CD14-positive monocyte (primary cell): ENCODE results near the gene ELAPOR1. TPM values are rescaled to one million over a fixed set of nuclear protein-coding genes. Genes with fewer than 3 reads are reported as not detected.
A peak's percentile ranks its signal among the peaks of the same experiment; 100 is the strongest.

Experiments used
- DNase-seq, 3 donors: peaks; one replicate each; pipeline ENCODE4 v3.0.0-alpha.2; 2011 to 2022
- H2AFZ ChIP-seq: 2 replicates; pipeline ENCODE4 v1.6.0; 2012; ENCODE audit warnings: mild to moderate bottlenecking, low read depth, low read length, inconsistent platforms; ENCODE audit not compliant: insufficient read depth, poor library complexity, severe bottlenecking
- H3K27ac ChIP-seq, 2 donors: 1 replicate in 1 of 2; 2 replicates in 1 of 2; pipeline ENCODE4 v1.5.1; 2012 to 2013; ENCODE audit warnings: low read length in 2 of 2, control low read depth in 1 of 2, inconsistent platforms in 1 of 2, low read depth in 1 of 2, mild to moderate bottlenecking in 1 of 2
- H3K27me3 ChIP-seq, 2 donors: one replicate each; pipeline versions ENCODE4 v1.6.0 to v1.6.1; 2011 to 2013; ENCODE audit warnings: low read length in 2 of 2; ENCODE audit not compliant: control insufficient read depth in 2 of 2, insufficient read depth in 2 of 2
- H3K36me3 ChIP-seq, 2 donors: replicated peaks in 1 of 2; 1 replicate in 1 of 2; 2 replicates in 1 of 2; pipeline versions ENCODE4 v1.5.1 to v1.6.1; 2012 to 2013; ENCODE audit warnings: low read length in 2 of 2, control low read depth in 1 of 2, inconsistent platforms in 1 of 2, mild to moderate bottlenecking in 1 of 2; ENCODE audit not compliant: insufficient read depth in 2 of 2, control insufficient read depth in 1 of 2
- H3K4me1 ChIP-seq, 2 donors: 1 replicate in 1 of 2; 2 replicates in 1 of 2; pipeline versions ENCODE4 v1.5.1 to v1.6.1; 2012 to 2013; ENCODE audit warnings: low read length in 2 of 2, control low read depth in 1 of 2, inconsistent platforms in 1 of 2, mild to moderate bottlenecking in 1 of 2, moderate library complexity in 1 of 2; ENCODE audit not compliant: insufficient read depth in 2 of 2, control insufficient read depth in 1 of 2
- H3K4me2 ChIP-seq: replicated peaks from 2 replicates; pipeline ENCODE3; 2012; ENCODE audit warnings: low read length, moderate library complexity, mild to moderate bottlenecking; ENCODE audit not compliant: poor library complexity, severe bottlenecking; ENCODE audit errors: extremely low read depth
- H3K4me3 ChIP-seq, 3 experiments: fragments of 200-600 bp in 1 of 3; sonication (generic) in 1 of 3; replicated peaks in 1 of 3; 1 replicate in 2 of 3; 2 replicates in 1 of 3; pipeline ENCODE4 v1.5.1; 2011 to 2013; ENCODE audit warnings: low read length in 3 of 3, mild to moderate bottlenecking in 3 of 3, control low read depth in 2 of 3, low read depth in 2 of 3, inconsistent platforms in 1 of 3, moderate library complexity in 1 of 3
- H3K79me2 ChIP-seq: 2 replicates; pipeline ENCODE4 v1.6.0; 2012; ENCODE audit warnings: mild to moderate bottlenecking, control low read depth, inconsistent platforms, low read length, moderate library complexity; ENCODE audit not compliant: insufficient read depth
- H3K9ac ChIP-seq: 2 replicates; pipeline ENCODE4 v1.6.0; 2017; ENCODE audit warnings: low read length, mild to moderate bottlenecking; ENCODE audit not compliant: insufficient read depth, poor library complexity, severe bottlenecking
- H3K9me3 ChIP-seq, 2 donors: replicated peaks in 1 of 2; 1 replicate in 1 of 2; 2 replicates in 1 of 2; pipeline versions ENCODE4 v1.5.1 to v1.6.1; 2012 to 2013; ENCODE audit warnings: low read length in 2 of 2, control low read depth in 1 of 2; ENCODE audit not compliant: control insufficient read depth in 1 of 2, insufficient read depth in 1 of 2
- H4K20me1 ChIP-seq: 2 replicates; pipeline ENCODE4 v1.6.0; 2012; ENCODE audit warnings: mild to moderate bottlenecking, low read length, control low read depth, moderate library complexity; ENCODE audit not compliant: insufficient read depth
- H3K27ac Mint-ChIP-seq, 7 donors: one replicate each; pipeline ENCODE4 v1.8.0; 2020; ENCODE audit warnings: mild to moderate bottlenecking in 7 of 7, mixed read lengths in 7 of 7, moderate library complexity in 6 of 7, inconsistent platforms in 2 of 7
- H3K27me3 Mint-ChIP-seq, 3 donors: one replicate each; pipeline ENCODE4 v1.8.0; 2021 to 2022; ENCODE audit warnings: low read depth in 3 of 3, mild to moderate bottlenecking in 3 of 3, mixed read lengths in 3 of 3, moderate library complexity in 3 of 3, inconsistent platforms in 1 of 3
- H3K36me3 Mint-ChIP-seq, 2 donors: one replicate each; pipeline ENCODE4 v1.8.0; 2020; ENCODE audit warnings: mixed read lengths in 2 of 2, inconsistent platforms in 1 of 2, mild to moderate bottlenecking in 1 of 2
- H3K4me1 Mint-ChIP-seq: one replicate; pipeline ENCODE4 v1.8.0; 2020; ENCODE audit warnings: mild to moderate bottlenecking, mixed read lengths
- H3K4me3 Mint-ChIP-seq, 2 donors: one replicate each; pipeline ENCODE4 v1.8.0; 2020; ENCODE audit warnings: mild to moderate bottlenecking in 2 of 2, mixed read lengths in 2 of 2, moderate library complexity in 1 of 2
- H3K9me3 Mint-ChIP-seq, 7 donors: one replicate each; pipeline ENCODE4 v1.8.0; 2020 to 2022; ENCODE audit warnings: mixed read lengths in 7 of 7, mild to moderate bottlenecking in 6 of 7, moderate library complexity in 6 of 7, inconsistent platforms in 2 of 7
- CTCF ChIP-seq: fragments of 200-600 bp; IDR thresholded peaks from one replicate; pipeline ENCODE4 v1.8.0; 2022; ENCODE audit warnings: antibody characterized with exemption, mild to moderate bottlenecking
- whole genome bisulfite sequencing: methylation state at CpG from one replicate; pipeline ENCODE4 v1.1.5; 2013; ENCODE audit warnings: missing lambda C conversion rate; ENCODE audit not compliant: insufficient coverage; 5-methylcytosine and 5-hydroxymethylcytosine counted together
- intact Hi-C, 2 donors: fragments of 100-400 bp; cut with micrococcal nuclease; formaldehyde crosslinking; loops; one replicate each; pipeline versions ENCODE4 v1.15.0 to v1.15.1; 2023
- polyA plus RNA-seq, 3 donors: library from polyadenylated mRNA; depleted of rRNA in 1 of 3; unstranded in 2 of 3; stranded (reverse) in 1 of 3; fragments of 300-500 nt in 2 of 3; fragments of >200 nt in 1 of 3; fragmentation: Illumina TruSeq in 2 of 3; gene quantifications; 1 replicate in 2 of 3; 2 replicates in 1 of 3; pipeline ENCODE4 v1.2.3, GENCODE V29; 2012 to 2021

The ELAPOR1 gene
- polyA plus RNA-seq, 3 donors: 0.12 TPM; not detected in 2

- peak overlapping the region; percentile 82 for H2AFZ ChIP-seq
- Mint-ChIP-seq H3K4me1 (peaks cover 21% of the 10 kb centered on the region), H3K36me3 (peaks cover 17 to 22% of the 10 kb centered on the region in 2 donors), H3K27me3 (peaks cover 0 to 3% (median 0%) of the 10 kb centered on the region in 3 donors), H3K4me3 (peak overlapping the region; percentile 98 to 99), H3K27ac (peak overlapping the region; percentile 92 to 98 (median 96)), H3K9me3 (peaks cover 0 to 3% (median 0%) of the 10 kb centered on the region in 7 donors)
- peak overlapping the region; percentile 85 to 90 for H3K27ac ChIP-seq
- H3K79me2 ChIP-seq: peaks cover 36% of the 10 kb centered on the region
- no peaks in the 10 kb centered on the region for H3K27me3 ChIP-seq
- H3K9me3 ChIP-seq: no peaks in the 10 kb centered on the region
- peaks cover 6% of the 10 kb centered on the region for H4K20me1 ChIP-seq
- peak overlapping the region; percentile 85 for H3K4me2 ChIP-seq
- peaks cover 15 to 18% of the 10 kb centered on the region in 2 donors for H3K36me3 ChIP-seq
- peak; percentile 80 for TF ChIP-seq CTCF
- peak overlapping the region; percentile 89 for H3K9ac ChIP-seq
- WGBS: under 1% methylated on average over 62 of the region's 77 CpGs
- peaks cover 19 to 29% of the 10 kb centered on the region in 2 donors for H3K4me1 ChIP-seq
- DNase-seq: peak; percentile 93 to 97 (median 95)
- intact Hi-C loops: loop anchor here (1.0 to 5.0 kb wide), 3 partner anchors 10 to 353 kb away; partner anchors contain the start of genes STXBP3 (in 1 of the 2), TMEM167B (in 1 of the 2) and WDR47 (in 1 of the 2)
- H3K4me3 ChIP-seq: peak overlapping the region; percentile 64 to 88 (median 86)
Measured at GRCh38 chr1:109099938-109100773, 13.8 kb upstream of the ELAPOR1 start.

- Mint-ChIP-seq H3K27ac (peak overlapping the region in 1 of 7 donors; percentile 37), H3K27me3 (peaks cover 5 to 11% (median 8%) of the 10 kb centered on the region in 3 donors), H3K4me1 (peaks cover 22% of the 10 kb centered on the region), H3K4me3 (no peak overlapping the region), H3K36me3 (peaks cover 0 to 3% of the 10 kb centered on the region in 2 donors), H3K9me3 (peaks cover 0 to 3% (median 0%) of the 10 kb centered on the region in 7 donors)
- Histone ChIP-seq H3K27ac (no peak overlapping the region), H3K4me1 (peaks cover 17 to 26% of the 10 kb centered on the region in 2 donors), H3K4me3 (no peak overlapping the region), H3K4me2 (no peak overlapping the region), H3K27me3 (peaks cover 0 to 2% of the 10 kb centered on the region in 2 donors), H3K36me3 (no peaks in the 10 kb centered on the region), H3K9me3 (no peaks in the 10 kb centered on the region), H2AFZ (no peak overlapping the region), H3K9ac (no peak overlapping the region), H3K79me2 (peaks cover 20% of the 10 kb centered on the region), H4K20me1 (no peaks in the 10 kb centered on the region)
- TF ChIP-seq CTCF: no peak
- DNase-seq: peak; percentile 34 to 77 (median 62)
- 98% methylated on average over 16 of the region's 20 CpGs for WGBS
- intact Hi-C loops: no loop called here
Measured at GRCh38 chr1:109104364-109105151, 9.4 kb upstream of the ELAPOR1 start.
